GM21528 (cell line): ENCODE data around the gene GALNTL6.
A peak's percentile ranks its signal among the peaks of the same experiment; 100 is the strongest.
"Not testable (repeated sequence)": the region's sequence is repeated elsewhere in the genome, so short reads cannot be mapped to it uniquely, and the experiment has no call there.

Experiments
- ATAC-seq: cut with Tn5 transposase; IDR thresholded peaks from one replicate; pipeline ENCODE4 v1.9.1; 2021; ENCODE audit warnings: mild to moderate bottlenecking, moderate library complexity; ENCODE audit not compliant: unreplicated experiment, low FRiP score

Gene GALNTL6

DNA sequence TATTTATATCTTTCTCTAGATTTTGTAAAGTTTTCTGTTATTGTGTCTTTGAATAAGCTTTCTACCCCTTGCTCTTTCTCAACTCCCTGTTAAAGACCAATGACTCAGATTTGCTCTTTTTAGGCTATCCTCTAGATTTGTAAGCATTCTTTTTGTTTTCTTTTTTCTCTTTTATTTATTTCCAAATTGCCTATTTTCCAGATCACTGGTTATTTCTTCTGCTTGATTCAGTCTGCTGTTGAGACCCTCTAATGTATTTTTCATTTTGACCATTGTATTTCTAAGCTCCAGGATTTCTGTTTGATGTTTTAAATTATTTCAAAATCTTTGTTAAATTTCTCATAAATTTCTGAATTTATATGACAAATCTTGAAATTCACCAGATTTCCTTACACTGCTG lies 892.8 kb downstream of the GALNTL6 start:
- no peak for ATAC-seq

- no peak for ATAC-seq
These were observed 894.4 kb downstream of the GALNTL6 start for GRCh38 chr4:172707622-172708021.

DNA sequence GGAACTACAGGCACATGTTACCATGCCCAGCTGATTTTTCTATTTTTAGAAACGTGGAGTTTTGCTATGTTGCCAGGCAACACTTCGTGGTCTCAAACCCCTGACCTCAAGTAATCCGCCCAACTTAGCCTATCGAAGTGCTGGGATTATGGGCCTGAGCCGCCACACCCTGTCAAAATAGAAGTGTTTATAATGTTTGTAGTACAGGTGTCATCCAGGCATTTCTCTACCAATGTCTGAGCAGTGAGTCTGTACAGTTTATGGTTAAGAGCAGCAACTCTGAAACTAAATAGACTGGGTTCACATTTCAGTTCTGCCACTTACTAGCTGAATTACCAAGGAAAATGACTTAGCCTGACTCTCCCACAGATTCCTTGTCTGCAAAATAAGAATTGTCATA lies 895.0 kb downstream of the GALNTL6 start:
- no peak for ATAC-seq

GRCh38 chr4:172709376-172709775 lies 896.2 kb downstream of the GALNTL6 start:
- no peak for ATAC-seq

DNA sequence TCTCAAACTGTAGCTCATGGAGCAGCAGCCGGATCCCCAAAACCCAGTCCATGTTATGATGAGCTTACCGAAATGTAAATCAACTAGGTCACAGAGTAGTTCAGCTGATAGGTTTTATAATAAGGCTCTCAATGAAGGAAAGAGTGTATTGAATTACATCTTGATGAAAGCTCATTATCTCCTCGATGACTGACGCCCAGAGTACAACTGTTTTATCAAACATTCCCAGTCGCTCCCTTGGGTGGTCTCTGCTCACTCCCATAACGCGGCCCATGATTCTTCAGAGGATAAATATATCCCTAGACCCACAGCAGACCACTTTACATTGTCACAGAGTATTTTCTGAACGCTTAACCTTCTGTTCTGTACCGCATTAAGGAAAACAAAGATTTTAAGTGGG lies 903.1 kb downstream of the GALNTL6 start:
- no peak for ATAC-seq

DNA sequence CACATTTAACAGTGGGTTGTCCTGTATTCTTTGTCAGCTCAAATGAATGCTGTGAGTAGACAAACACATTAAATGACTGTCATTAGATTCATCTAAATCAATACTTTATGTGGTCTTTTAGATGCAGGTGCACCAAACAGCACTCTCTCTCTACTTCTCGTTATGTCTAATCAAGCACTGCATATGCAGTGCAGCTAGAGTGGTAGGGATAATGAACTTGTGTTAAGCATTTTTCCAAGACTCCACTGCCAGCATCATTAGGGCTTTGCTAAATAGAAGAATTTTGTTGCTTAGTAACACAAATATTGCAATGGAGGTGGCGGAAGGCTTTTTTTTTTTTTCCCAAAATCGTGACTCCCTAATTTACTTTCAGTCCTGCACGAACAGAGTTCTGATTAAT lies 908.5 kb downstream of the GALNTL6 start:
- ATAC-seq, result no peak

DNA sequence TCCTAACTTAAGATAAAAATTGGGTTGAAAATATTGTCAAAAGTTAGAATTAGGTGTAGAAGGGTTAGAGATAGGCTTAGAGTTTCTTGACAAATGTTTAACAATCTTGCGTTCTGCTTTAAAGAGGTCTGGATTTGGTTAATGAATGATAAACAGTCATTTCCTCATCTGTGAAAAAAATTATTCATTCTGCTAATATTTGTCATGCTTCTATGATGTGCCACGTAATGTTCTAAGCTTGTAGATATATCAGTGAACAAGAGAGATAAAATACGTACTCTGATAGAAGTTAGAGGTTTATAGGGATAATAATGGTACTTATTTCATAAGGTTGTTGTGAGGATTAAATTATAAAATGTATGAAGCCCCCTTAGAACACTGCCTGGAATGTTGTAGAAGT lies 912.4 kb downstream of the GALNTL6 start:
- ATAC-seq, result no peak

- no peak for ATAC-seq
These were observed 912.8 kb downstream of the GALNTL6 start for GRCh38 chr4:172726001-172726423.

- ATAC-seq, result no peak
These were observed 914.4 kb downstream of the GALNTL6 start for GRCh38 chr4:172727631-172728030.

DNA sequence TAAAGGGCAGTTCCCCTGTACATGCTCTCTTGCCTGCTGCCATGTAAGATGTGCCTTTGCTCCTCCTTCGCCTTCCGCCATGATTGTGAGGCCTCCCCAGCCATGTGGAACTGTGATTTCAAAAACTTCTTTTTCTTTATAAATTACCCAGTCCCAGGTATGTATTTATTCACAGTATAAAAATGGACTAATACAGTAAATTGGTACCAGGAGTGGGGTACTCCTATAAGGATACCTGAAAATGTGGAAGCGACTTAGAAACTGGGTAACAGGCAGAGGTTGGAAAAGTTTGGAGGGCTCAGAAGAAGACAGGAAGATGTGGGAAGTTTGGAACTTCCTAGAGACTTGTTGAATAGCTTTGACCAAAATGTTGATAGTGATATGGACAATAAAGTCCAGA lies 920.4 kb downstream of the GALNTL6 start:
- ATAC-seq, result not testable (repeated sequence)

- no peak for ATAC-seq
These were observed 921.4 kb downstream of the GALNTL6 start for GRCh38 chr4:172734555-172734954.

- no peak for ATAC-seq
These were observed 922.8 kb downstream of the GALNTL6 start for GRCh38 chr4:172736046-172736445.

DNA sequence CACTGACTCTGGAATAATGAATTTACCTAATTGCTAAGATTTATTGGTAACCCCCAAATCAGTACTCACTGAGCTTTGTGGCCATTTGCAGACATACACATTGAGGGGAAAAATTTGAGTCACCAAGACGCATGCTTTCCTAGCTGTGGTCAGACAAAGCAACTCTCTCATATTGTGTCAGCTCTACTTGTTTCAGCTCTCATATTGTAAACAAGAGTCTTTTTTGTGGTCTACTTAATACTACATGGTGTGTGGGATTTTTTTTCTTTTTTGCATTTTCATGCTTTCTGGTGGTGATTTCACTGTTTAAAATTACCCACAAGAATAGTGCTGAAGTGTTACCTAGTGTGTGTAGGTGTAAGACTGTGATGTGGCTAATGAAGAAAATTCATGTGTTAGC lies 927.2 kb downstream of the GALNTL6 start:
- peak; percentile 94 for ATAC-seq

DNA sequence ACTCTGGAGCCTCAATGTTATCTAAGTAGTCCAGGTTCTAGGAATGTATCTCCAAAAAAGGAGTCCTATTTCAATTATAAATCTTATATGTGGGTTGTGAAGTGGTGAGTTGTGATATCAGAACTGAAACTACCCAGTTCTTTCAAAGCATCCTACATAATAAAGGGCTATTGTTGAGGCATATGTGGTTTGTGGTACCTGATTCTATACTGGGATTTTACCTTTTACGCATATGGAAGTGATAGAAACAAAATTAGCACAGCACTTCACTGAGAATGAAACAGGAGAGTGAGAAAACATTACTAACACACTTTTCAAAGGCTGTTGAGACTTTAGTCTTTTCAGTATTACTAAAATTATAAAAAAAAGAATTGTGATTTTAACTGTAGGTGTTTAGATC lies 937.7 kb downstream of the GALNTL6 start:
- peak; percentile 98 for ATAC-seq

DNA sequence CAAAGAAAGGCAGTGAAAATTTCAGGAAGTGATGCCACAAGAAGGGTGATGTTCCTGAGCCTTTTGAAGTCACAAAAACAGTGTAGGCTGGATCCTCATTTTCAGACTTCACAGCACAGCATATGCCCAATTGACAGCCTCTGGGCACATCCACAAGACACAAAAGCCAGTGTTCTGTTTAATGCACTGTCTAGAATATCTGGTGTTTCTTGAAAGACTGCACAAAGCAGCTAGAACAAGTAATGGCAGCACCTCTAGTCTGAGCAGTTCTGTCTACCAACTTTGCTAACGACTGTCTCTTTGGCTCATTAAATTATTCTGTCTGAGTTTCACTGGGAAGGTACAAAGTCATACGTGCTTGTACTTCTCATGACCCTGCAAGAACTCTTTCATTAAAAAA lies 938.3 kb downstream of the GALNTL6 start:
- no peak for ATAC-seq

DNA sequence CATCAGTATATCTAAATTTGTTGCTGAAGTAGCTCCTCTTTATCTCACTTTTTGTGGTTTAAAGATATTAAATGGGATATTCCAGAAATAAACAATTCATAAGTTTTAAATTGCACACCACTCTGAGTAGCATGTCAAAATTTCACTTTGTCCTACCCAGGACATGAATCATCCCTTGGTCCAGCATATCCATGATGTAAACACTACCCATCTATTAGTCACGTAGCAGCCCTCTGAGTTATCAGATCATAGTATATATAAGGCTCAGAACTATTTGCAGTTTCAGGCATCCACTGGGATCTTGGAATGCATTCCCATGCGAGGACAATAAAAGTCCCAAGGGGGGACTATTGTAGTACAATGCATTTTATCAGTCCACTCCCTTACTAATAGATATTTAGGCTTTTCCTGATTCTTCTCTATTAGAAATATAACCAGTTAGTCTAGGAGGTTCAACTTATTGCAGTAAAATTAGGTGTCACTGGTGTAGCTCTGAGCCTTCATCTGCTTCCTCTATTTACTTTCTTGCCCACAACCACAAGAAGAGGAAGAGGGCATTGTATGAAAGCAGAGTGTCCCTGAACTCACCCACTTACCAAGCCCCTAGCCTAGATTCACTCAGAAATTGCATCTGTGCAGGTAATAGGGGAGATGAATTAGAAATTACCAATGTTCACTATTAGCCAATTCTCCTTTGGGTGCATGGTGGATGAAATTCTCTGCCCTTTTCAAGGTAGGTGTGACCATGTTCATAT lies 945.6 kb downstream of the GALNTL6 start:
- ATAC-seq, result no peak

DNA sequence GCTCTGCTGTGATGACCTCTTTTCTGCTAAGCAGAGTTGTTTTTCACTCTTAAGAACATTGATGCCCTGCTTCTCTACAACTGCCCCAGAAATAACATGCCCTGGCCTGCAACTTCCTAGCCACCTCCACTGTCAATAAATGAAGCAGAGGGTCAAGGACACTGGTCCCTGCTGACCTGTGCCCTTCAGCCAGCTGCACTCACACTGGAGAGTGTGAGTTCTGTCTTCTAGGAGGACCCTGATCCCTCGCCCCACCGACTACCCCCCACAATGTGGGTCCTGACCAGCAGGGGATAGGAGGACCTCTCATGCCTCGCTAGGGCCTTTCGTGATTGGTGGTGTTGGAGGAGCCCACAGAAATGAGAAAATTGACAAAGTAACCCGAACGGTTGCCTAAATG lies 947.3 kb downstream of the GALNTL6 start:
- no peak for ATAC-seq

DNA sequence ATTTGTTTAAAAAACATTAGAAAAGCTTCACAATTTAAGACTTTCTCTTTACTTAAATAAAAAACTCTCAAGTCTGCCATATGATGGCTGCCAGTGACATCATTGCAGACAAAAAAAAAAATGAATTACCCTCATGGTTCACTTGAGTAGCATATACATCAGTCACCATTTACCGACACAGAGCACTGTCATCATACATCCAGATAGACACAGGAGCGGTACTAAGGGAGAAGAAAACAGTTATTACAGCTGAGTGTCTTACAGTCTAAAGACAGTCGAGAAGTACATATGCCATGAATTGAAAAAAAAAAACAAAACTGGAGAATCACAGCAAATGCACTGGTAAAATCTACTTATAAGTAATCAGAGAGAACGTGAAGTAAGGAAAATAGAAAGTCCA lies 949.7 kb downstream of the GALNTL6 start:
- ATAC-seq, result no peak

- no peak for ATAC-seq
These were observed 957.6 kb downstream of the GALNTL6 start for GRCh38 chr4:172770787-172771186.

DNA sequence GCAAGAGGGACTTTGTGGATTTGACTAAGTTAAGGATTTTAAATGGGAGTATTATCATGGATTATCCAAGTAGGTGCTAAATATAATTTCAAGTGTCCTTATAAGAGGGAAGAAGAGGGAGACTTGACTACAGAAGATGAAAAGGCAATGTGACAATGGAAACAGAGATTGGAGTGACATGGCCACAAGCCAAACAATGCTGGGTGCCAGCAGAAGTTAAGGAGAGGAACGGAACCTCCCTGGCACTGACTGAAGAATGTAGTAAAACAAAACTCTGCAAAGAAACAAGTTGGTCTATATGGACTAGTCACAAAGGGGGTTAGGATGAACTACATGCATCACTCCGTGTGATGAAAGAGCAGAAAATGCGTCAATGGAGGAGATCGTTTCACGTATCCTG lies 959.6 kb downstream of the GALNTL6 start:
- ATAC-seq, result no peak

DNA sequence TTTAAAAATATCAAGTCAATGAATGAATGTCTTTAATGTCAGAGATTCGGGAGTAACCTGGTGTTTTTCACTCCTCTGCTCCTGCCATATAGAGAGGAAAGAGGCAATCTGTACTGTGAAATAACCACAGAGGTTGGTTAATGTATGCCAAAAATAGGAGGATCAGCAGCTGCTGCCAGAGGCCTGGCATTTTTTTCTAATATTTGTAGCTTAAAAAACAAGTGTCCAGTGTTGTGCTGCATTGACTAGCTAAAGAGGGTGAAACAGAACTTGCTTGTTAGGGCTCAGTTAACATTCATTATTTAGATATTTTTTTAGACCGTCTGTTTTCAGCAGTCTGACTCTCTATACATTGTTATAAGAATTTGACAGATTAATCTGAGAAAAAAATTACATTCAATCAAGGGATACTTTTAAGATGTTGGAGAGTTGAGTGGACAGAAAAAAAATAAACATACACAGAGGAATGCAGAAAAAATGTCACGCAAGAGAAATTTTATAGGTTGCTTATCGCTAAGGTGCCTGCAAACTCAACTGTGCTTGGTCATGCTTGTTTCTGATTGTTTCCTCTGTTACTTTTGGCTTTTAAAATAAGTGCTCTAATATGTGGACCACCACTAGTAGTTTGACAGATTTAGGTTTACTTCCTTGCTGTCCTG lies 963.1 kb downstream of the GALNTL6 start:
- no peak for ATAC-seq

DNA sequence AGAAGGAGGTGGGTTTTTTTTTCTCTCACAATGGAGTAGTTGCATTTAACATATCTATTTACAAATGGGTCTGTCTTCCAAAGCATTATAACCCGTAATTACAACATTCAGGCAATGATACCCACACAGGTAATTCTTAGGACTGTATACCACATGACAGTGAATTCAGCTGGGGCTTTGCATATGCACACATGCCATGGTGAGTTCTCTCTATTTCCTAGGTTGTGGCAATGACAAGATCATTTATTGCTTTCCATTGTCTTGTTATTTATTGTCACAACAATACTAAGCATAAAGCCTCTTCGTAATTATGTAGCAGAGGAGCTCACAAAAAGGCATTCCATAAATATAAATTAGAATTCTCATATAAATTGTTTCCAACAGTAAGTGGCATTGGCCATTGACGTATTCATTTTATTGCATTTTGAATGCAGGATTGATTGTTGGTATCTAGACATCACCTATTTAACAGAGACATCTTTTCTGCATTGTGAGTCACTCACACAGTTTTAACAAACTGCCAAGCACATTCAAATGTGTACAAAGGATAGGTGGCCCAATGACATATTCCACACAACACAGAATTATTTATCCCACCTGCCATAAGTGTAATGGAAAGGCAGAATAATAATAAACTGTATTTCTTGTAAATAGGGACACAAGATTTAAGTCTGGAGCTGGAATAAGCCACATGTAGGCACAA lies 964.7 kb downstream of the GALNTL6 start:
- ATAC-seq, result no peak
